Fibroblast of lung (primary cell): ENCODE data around the gene HOXB5. TPM values are rescaled to one million over a fixed set of nuclear protein-coding genes. Genes with fewer than 3 reads are reported as not detected.

Experiments used
- DNase-seq, 2 donors: peaks; one replicate each; pipeline versions ENCODE4 v3.0.0 to v3.0.0-alpha.2; 2010; ENCODE audit warnings: low read depth in 2 of 2
- H2AFZ ChIP-seq: 2 replicates; pipeline ENCODE4 v1.5.1; 2012; ENCODE audit warnings: low read length, control low read depth, inconsistent platforms
- H3K27ac ChIP-seq: 2 replicates; pipeline ENCODE4 v1.5.1; 2011; ENCODE audit warnings: low read length, control low read depth; ENCODE audit not compliant: insufficient read depth
- H3K27me3 ChIP-seq: 2 replicates; pipeline ENCODE4 v1.5.1; 2011; ENCODE audit warnings: mild to moderate bottlenecking, low read length; ENCODE audit not compliant: control insufficient read depth, insufficient read depth
- H3K36me3 ChIP-seq: 2 replicates; pipeline ENCODE4 v1.5.1; 2011; ENCODE audit warnings: low read length; ENCODE audit not compliant: control insufficient read depth, insufficient read depth
- H3K4me1 ChIP-seq: 2 replicates; pipeline ENCODE4 v1.5.1; 2011; ENCODE audit warnings: low read length; ENCODE audit not compliant: control insufficient read depth, insufficient read depth; ENCODE audit errors: extremely low read depth
- H3K4me2 ChIP-seq: 2 replicates; pipeline ENCODE4 v1.5.1; 2011; ENCODE audit warnings: low read length, control low read depth; ENCODE audit not compliant: insufficient read depth; ENCODE audit errors: extremely low read depth
- H3K4me3 ChIP-seq, 4 experiments: fragments of 200-600 bp in 1 of 4; sonication (generic) in 1 of 4; replicated peaks in 1 of 4; 2 replicates each; pipeline ENCODE4 v1.5.1; 2011 to 2016; ENCODE audit warnings: low read length in 4 of 4, low read depth in 3 of 4, mild to moderate bottlenecking in 3 of 4, control low read depth in 2 of 4, inconsistent platforms in 1 of 4, mixed read lengths in 1 of 4; ENCODE audit not compliant: insufficient read depth in 1 of 4; ENCODE audit errors: control extremely low read depth in 1 of 4
- H3K79me2 ChIP-seq: 2 replicates; pipeline ENCODE4 v1.5.1; 2012; ENCODE audit warnings: mild to moderate bottlenecking, low read length, inconsistent platforms; ENCODE audit not compliant: control insufficient read depth, insufficient read depth
- H3K9ac ChIP-seq: 2 replicates; pipeline ENCODE4 v1.5.1; 2011; ENCODE audit warnings: mild to moderate bottlenecking, low read length, control low read depth; ENCODE audit not compliant: insufficient read depth
- H3K9me3 ChIP-seq: 2 replicates; pipeline ENCODE4 v1.5.1; 2012; ENCODE audit warnings: low read depth, low read length; ENCODE audit not compliant: control insufficient read depth, insufficient read depth
- H4K20me1 ChIP-seq: 2 replicates; pipeline ENCODE4 v1.5.1; 2011; ENCODE audit warnings: low read length; ENCODE audit not compliant: control insufficient read depth, insufficient read depth; ENCODE audit errors: extremely low read depth
- CTCF ChIP-seq, 2 donors: IDR thresholded peaks in 1 of 2; conservative IDR thresholded peaks in 1 of 2; 1 replicate in 1 of 2; 2 replicates in 1 of 2; pipeline ENCODE4 v1.5.1; 2011 to 2012; ENCODE audit warnings: low read length in 2 of 2, control low read depth in 1 of 2, inconsistent platforms in 1 of 2, low read depth in 1 of 2, mild to moderate bottlenecking in 1 of 2
- EZH2 ChIP-seq: IDR thresholded peaks from 2 replicates; pipeline ENCODE4 v1.5.1; 2012; ENCODE audit warnings: low read length, control low read depth, mild to moderate bottlenecking; ENCODE audit errors: missing control alignments
- polyA plus RNA-seq, 2 donors: library from polyadenylated mRNA; depleted of rRNA in 1 of 2; stranded (reverse) in 1 of 2; unstranded in 1 of 2; fragments of >200 nt; gene quantifications; 2 replicates each; pipeline ENCODE4 v1.2.1, GENCODE V29; 2011 to 2012; ENCODE audit warnings: missing spikeins in 1 of 2
- total RNA-seq: library from RNA; depleted of rRNA; stranded (reverse); fragments of >200 nt; gene quantifications from 2 replicates; pipeline ENCODE4 v1.2.1, GENCODE V29; 2014

Gene HOXB5
- total and polyA plus RNA-seq, 2 donors (not counting 1 experiment from before 2014, with no cell fraction given), result 2.1 to 9.4 TPM

- no peak for TF ChIP-seq EZH2
- no peak for TF ChIP-seq CTCF (conservative IDR thresholded peaks at IDR 0.05 in 1 of 2, IDR thresholded peaks at IDR 0.05 in 1 of 2; ENCODE audit: low read depth in 1 of 2, low read length in 2 of 2)
- H3K4me1 ChIP-seq, result peaks cover 40% of the 10 kb centered on the region
Measured at GRCh38 chr17:48566717-48567116, 26.9 kb downstream of the HOXB5 start.

GRCh38 chr17:48565925-48566710 lies 27.5 kb downstream of the HOXB5 start:
- peaks cover 99% of the 10 kb centered on the region for H3K79me2 ChIP-seq
- H3K27me3 ChIP-seq, result no peaks in the 10 kb centered on the region
- H3K27ac ChIP-seq, result peak overlapping the region; percentile 86
- no peak overlapping the region for H3K9ac ChIP-seq
- no peak for TF ChIP-seq EZH2
- no peak for TF ChIP-seq CTCF (conservative IDR thresholded peaks at IDR 0.05 in 1 of 2, IDR thresholded peaks at IDR 0.05 in 1 of 2; ENCODE audit: low read depth in 1 of 2, low read length in 2 of 2)
- H3K9me3 ChIP-seq, result no peaks in the 10 kb centered on the region
- no peaks in the 10 kb centered on the region for H4K20me1 ChIP-seq
- peak overlapping the region; percentile 90 for H3K4me2 ChIP-seq
- H3K36me3 ChIP-seq, result peaks cover 13% of the 10 kb centered on the region
- peak; percentile 42 to 52 for DNase-seq
- H2AFZ ChIP-seq, result no peak overlapping the region
- peaks cover 42% of the 10 kb centered on the region for H3K4me1 ChIP-seq
- peak overlapping the region in 2 of 4 experiments; percentile 53 to 98 for H3K4me3 ChIP-seq

More at GRCh38 chr17:48566717-48567116, 26.9 kb downstream of the HOXB5 start:
- Histone ChIP-seq H3K9me3 (no peaks in the 10 kb centered on the region), H2AFZ (no peak overlapping the region), H3K4me2 (peak overlapping the region; percentile 90), H3K79me2 (peaks cover 99% of the 10 kb centered on the region), H3K27ac (peak overlapping the region; percentile 86), H4K20me1 (no peaks in the 10 kb centered on the region), H3K9ac (no peak overlapping the region), H3K27me3 (no peaks in the 10 kb centered on the region), H3K36me3 (peaks cover 12% of the 10 kb centered on the region), H3K4me3 (peak overlapping the region in 2 of 4 experiments; percentile 7 to 98)
- DNase-seq, result no peak

- Histone ChIP-seq H4K20me1 (no peaks in the 10 kb centered on the region), H3K4me1 (peaks cover 47% of the 10 kb centered on the region), H3K27me3 (no peaks in the 10 kb centered on the region), H3K4me3 (peak overlapping the region; percentile 53 to 98 (median 63)), H3K36me3 (peaks cover 13% of the 10 kb centered on the region), H2AFZ (no peak overlapping the region), H3K9ac (no peak overlapping the region), H3K27ac (peak overlapping the region; percentile 86), H3K9me3 (no peaks in the 10 kb centered on the region), H3K4me2 (peak overlapping the region; percentile 95), H3K79me2 (peaks cover 99% of the 10 kb centered on the region)
- no peak for TF ChIP-seq CTCF (conservative IDR thresholded peaks at IDR 0.05 in 1 of 2, IDR thresholded peaks at IDR 0.05 in 1 of 2; ENCODE audit: low read depth in 1 of 2, low read length in 2 of 2)
- no peak for TF ChIP-seq EZH2
- DNase-seq, result peak; percentile 38 to 75
Measured at GRCh38 chr17:48565022-48565554, 28.5 kb downstream of the HOXB5 start.
